MM.1S (cell line): ENCODE measurements around the gene STRN.

Experiments used
- DNase-seq: peaks from one replicate; pipeline ENCODE4 v3.0.0-alpha.2; 2015
- H2AFZ ChIP-seq: fragments of 300-600 bp; sonication (generic); 2 replicates; pipeline ENCODE4 v1.6.0; 2016; ENCODE audit warnings: antibody characterized with exemption, low read length
- H3F3A ChIP-seq: fragments of 300-600 bp; sonication (generic); 2 replicates; pipeline ENCODE4 v1.6.1; 2016; ENCODE audit warnings: mild to moderate bottlenecking, antibody characterized with exemption, low read length, moderate library complexity, mixed read lengths; ENCODE audit not compliant: insufficient read depth
- H3K27ac ChIP-seq: fragments of 300-600 bp; sonication (generic); 2 replicates; pipeline ENCODE4 v1.5.1; 2016; ENCODE audit warnings: mild to moderate bottlenecking, low read length
- H3K27me3 ChIP-seq: fragments of 300-600 bp; sonication (generic); replicated peaks from 2 replicates; pipeline ENCODE4 v1.6.0; 2016; ENCODE audit warnings: low read length; ENCODE audit not compliant: insufficient read depth
- H3K36me3 ChIP-seq: fragments of 300-600 bp; sonication (generic); replicated peaks from 2 replicates; pipeline ENCODE4 v1.6.1; 2016; ENCODE audit warnings: mild to moderate bottlenecking, low read length, mixed read lengths; ENCODE audit not compliant: insufficient read depth
- H3K4me1 ChIP-seq: fragments of 300-600 bp; sonication (generic); 2 replicates; pipeline ENCODE4 v1.6.1; 2016; ENCODE audit warnings: low read length, mixed read lengths
- H3K4me2 ChIP-seq: fragments of 300-600 bp; sonication (generic); 2 replicates; pipeline ENCODE4 v1.6.0; 2016; ENCODE audit warnings: low read depth, low read length
- H3K4me3 ChIP-seq: fragments of 300-600 bp; sonication (generic); 2 replicates; pipeline ENCODE4 v1.5.1; 2016; ENCODE audit warnings: low read length, mixed read lengths
- H3K79me2 ChIP-seq: fragments of 300-600 bp; sonication (generic); 2 replicates; pipeline ENCODE4 v1.6.1; 2016; ENCODE audit warnings: mixed run types, low read length, mixed read lengths
- H3K9ac ChIP-seq: fragments of 300-600 bp; sonication (generic); 2 replicates; pipeline ENCODE4 v1.6.1; 2016; ENCODE audit warnings: low read length, mixed read lengths
- H3K9me2 ChIP-seq: fragments of 300-600 bp; sonication (generic); replicated peaks from 2 replicates; pipeline ENCODE4 v1.6.1; 2016; ENCODE audit warnings: mild to moderate bottlenecking, low read length, mixed read lengths; ENCODE audit not compliant: insufficient read depth
- H3K9me3 ChIP-seq: fragments of 300-600 bp; sonication (generic); replicated peaks from 2 replicates; pipeline ENCODE4 v1.6.1; 2016; ENCODE audit warnings: mild to moderate bottlenecking, low read length, mixed read lengths; ENCODE audit not compliant: insufficient read depth
- H4K20me1 ChIP-seq: fragments of 300-600 bp; sonication (generic); 2 replicates; pipeline ENCODE4 v1.6.1; 2016; ENCODE audit warnings: mild to moderate bottlenecking, low read length, moderate library complexity, mixed read lengths; ENCODE audit not compliant: insufficient read depth
- CTCF ChIP-seq: fragments of 300-600 bp; sonication (generic); IDR thresholded peaks from 2 replicates; pipeline ENCODE4 v1.5.1; 2016; ENCODE audit warnings: antibody characterized with exemption, low read length, mixed read lengths
- EZH2 ChIP-seq: fragments of 300-600 bp; sonication (generic); optimal IDR thresholded peaks from 2 replicates; pipeline ENCODE3; 2017; ENCODE audit warnings: low read depth, mild to moderate bottlenecking, antibody characterized with exemption, low read length, mixed read lengths
- EZH2phosphoT487 ChIP-seq: fragments of 300-600 bp; sonication (generic); IDR thresholded peaks from 2 replicates; pipeline ENCODE4 v1.6.1; 2018; ENCODE audit warnings: antibody characterized with exemption, low read length

Gene STRN

GRCh38 chr2:36921984-36922383 is 44.4 kb downstream of the STRN start:
- Histone ChIP-seq H3K79me2 (no peaks in the 10 kb centered on the region), H3K9me2 (no peaks in the 10 kb centered on the region), H3K27me3 (no peaks in the 10 kb centered on the region), H3F3A (no peaks in the 10 kb centered on the region), H3K36me3 (no peaks in the 10 kb centered on the region), H3K4me3 (no peak overlapping the region), H3K4me1 (no peaks in the 10 kb centered on the region), H3K9me3 (no peaks in the 10 kb centered on the region), H4K20me1 (no peaks in the 10 kb centered on the region), H3K4me2 (no peak overlapping the region), H3K27ac (no peak overlapping the region), H2AFZ (no peak overlapping the region), H3K9ac (no peak overlapping the region)
- no peak for TF ChIP-seq EZH2phosphoT487
- TF ChIP-seq CTCF: no peak
- no peak for TF ChIP-seq EZH2
- DNase-seq: no peak

- Histone ChIP-seq H3K9ac (no peak overlapping the region), H3K27me3 (no peaks in the 10 kb centered on the region), H3K36me3 (no peaks in the 10 kb centered on the region), H3K9me2 (no peaks in the 10 kb centered on the region), H3K79me2 (no peaks in the 10 kb centered on the region), H2AFZ (no peak overlapping the region), H3K27ac (no peak overlapping the region), H3K4me3 (no peak overlapping the region), H3K4me2 (no peak overlapping the region), H3K4me1 (no peaks in the 10 kb centered on the region), H3F3A (no peaks in the 10 kb centered on the region), H4K20me1 (no peaks in the 10 kb centered on the region), H3K9me3 (no peaks in the 10 kb centered on the region)
- DNase-seq: no peak
- no peak for TF ChIP-seq EZH2phosphoT487
These were observed 47.1 kb downstream of the STRN start for GRCh38 chr2:36919041-36919837.

GRCh38 chr2:36918307-36918706 is 48.0 kb downstream of the STRN start:
- Histone ChIP-seq H3K9ac (no peak overlapping the region), H3K79me2 (no peaks in the 10 kb centered on the region), H3K9me2 (no peaks in the 10 kb centered on the region), H3K9me3 (no peaks in the 10 kb centered on the region), H2AFZ (no peak overlapping the region), H3K27me3 (no peaks in the 10 kb centered on the region), H3K4me2 (no peak overlapping the region), H3K27ac (no peak overlapping the region), H3F3A (no peaks in the 10 kb centered on the region), H3K4me3 (no peak overlapping the region), H3K36me3 (no peaks in the 10 kb centered on the region), H4K20me1 (no peaks in the 10 kb centered on the region), H3K4me1 (no peaks in the 10 kb centered on the region)
- no peak for DNase-seq
- no peak for TF ChIP-seq CTCF
- TF ChIP-seq EZH2phosphoT487: no peak
- no peak for TF ChIP-seq EZH2

GRCh38 chr2:36915627-36916026 is 50.7 kb downstream of the STRN start:
- DNase-seq: no peak

More at GRCh38 chr2:36915627-36916026, 50.7 kb downstream of the STRN start:
- Histone ChIP-seq H3K9me3 (no peaks in the 10 kb centered on the region), H3K4me2 (no peak overlapping the region), H3K4me3 (no peak overlapping the region), H3K36me3 (no peaks in the 10 kb centered on the region), H3K27ac (no peak overlapping the region), H3K9me2 (no peaks in the 10 kb centered on the region), H2AFZ (no peak overlapping the region), H3K4me1 (no peaks in the 10 kb centered on the region), H4K20me1 (no peaks in the 10 kb centered on the region), H3K27me3 (no peaks in the 10 kb centered on the region), H3K79me2 (no peaks in the 10 kb centered on the region), H3K9ac (no peak overlapping the region), H3F3A (no peaks in the 10 kb centered on the region)
- TF ChIP-seq EZH2phosphoT487: no peak
- TF ChIP-seq EZH2: no peak
- TF ChIP-seq CTCF: no peak
